HG03103 (cell line): ENCODE data around the gene EDN2.

ENCODE experiments used
- ATAC-seq: cut with Tn5 transposase; IDR thresholded peaks from one replicate; pipeline ENCODE4 v1.9.1; 2021; ENCODE audit warnings: low read depth; ENCODE audit not compliant: unreplicated experiment

EDN2 gene

GRCh38 chr1:41484402-41485241, at the start of gene EDN2:
Gene EDN2 (minus strand): TSS chr1:41484683. CDS start chr1:41484601, 82 bp downstream.
- ATAC-seq = no peak

GRCh38 chr1:41533731-41534080, 49.2 kb upstream of the EDN2 start:
- ATAC-seq = no peak

- ATAC-seq = no peak
Observed at GRCh38 chr1:41533016-41533730, 48.7 kb upstream of the EDN2 start.

GRCh38 chr1:41532206-41532975, 47.9 kb upstream of the EDN2 start:
- ATAC-seq = no peak

- no peak for ATAC-seq
Observed at GRCh38 chr1:41530411-41530810, 45.9 kb upstream of the EDN2 start.

GRCh38 chr1:41529621-41530395, 45.3 kb upstream of the EDN2 start:
- ATAC-seq = no peak

GRCh38 chr1:41528726-41529605, 44.5 kb upstream of the EDN2 start:
- no peak for ATAC-seq

- ATAC-seq = no peak
Observed at GRCh38 chr1:41528106-41528505, 43.6 kb upstream of the EDN2 start.

- ATAC-seq = no peak
Observed at GRCh38 chr1:41526956-41527561, 42.6 kb upstream of the EDN2 start.

GRCh38 chr1:41525891-41526587, 41.6 kb upstream of the EDN2 start:
- no peak for ATAC-seq

- ATAC-seq = no peak
Observed at GRCh38 chr1:41524676-41525675, 40.5 kb upstream of the EDN2 start.

GRCh38 chr1:41523949-41524675, 39.6 kb upstream of the EDN2 start:
- ATAC-seq = no peak

- no peak for ATAC-seq
Observed at GRCh38 chr1:41523071-41523470, 38.6 kb upstream of the EDN2 start.

GRCh38 chr1:41521766-41522165, 37.3 kb upstream of the EDN2 start:
- ATAC-seq = no peak

- no peak for ATAC-seq
Observed at GRCh38 chr1:41520951-41521752, 36.7 kb upstream of the EDN2 start.

- no peak for ATAC-seq
Observed at GRCh38 chr1:41519667-41520066, 35.2 kb upstream of the EDN2 start.
